NCI-H2171 (cell line): Measurements from ENCODE around the gene SHB.
"Not testable (repeated sequence)": the region's sequence is repeated elsewhere in the genome, so short reads cannot be mapped to it uniquely, and the experiment has no call there.

ENCODE experiments used
- DNase-seq: peaks from one replicate; lab custom pipeline; 2025; lab: John Stamatoyannopoulos, UW

Gene SHB

GRCh38 chr9:38063363-38063707 lies 5.7 kb downstream of the SHB start:
- DNase-seq: no peak

GRCh38 chr9:38062498-38063362 lies 6.3 kb downstream of the SHB start:
- DNase-seq: no peak

GRCh38 chr9:38062106-38062497 lies 6.9 kb downstream of the SHB start:
- no peak for DNase-seq

- DNase-seq: no peak
Measured at GRCh38 chr9:38061326-38061977, 7.6 kb downstream of the SHB start.

GRCh38 chr9:38060681-38061080 lies 8.3 kb downstream of the SHB start:
- DNase-seq: no peak

GRCh38 chr9:38059233-38059936 lies 9.6 kb downstream of the SHB start:
- no peak for DNase-seq

- no peak for DNase-seq
Measured at GRCh38 chr9:38058452-38059232, 10.4 kb downstream of the SHB start.

GRCh38 chr9:38057416-38058195 lies 11.4 kb downstream of the SHB start:
- DNase-seq: no peak

GRCh38 chr9:38054653-38055052 lies 14.4 kb downstream of the SHB start:
- no peak for DNase-seq

- DNase-seq: no peak
Measured at GRCh38 chr9:38053697-38054461, 15.1 kb downstream of the SHB start.

- DNase-seq: no peak
Measured at GRCh38 chr9:38051780-38052546, 17.1 kb downstream of the SHB start.

- DNase-seq: no peak
Measured at GRCh38 chr9:38048316-38048969, 20.6 kb downstream of the SHB start.

GRCh38 chr9:38047301-38048251 lies 21.5 kb downstream of the SHB start:
- DNase-seq: no peak

- no peak for DNase-seq
Measured at GRCh38 chr9:38046661-38047300, 22.2 kb downstream of the SHB start.

GRCh38 chr9:38045939-38046338 lies 23.1 kb downstream of the SHB start:
- DNase-seq: not testable (repeated sequence)

- no peak for DNase-seq
Measured at GRCh38 chr9:38044706-38045105, 24.3 kb downstream of the SHB start.

- DNase-seq: no peak
Measured at GRCh38 chr9:38043931-38044623, 24.9 kb downstream of the SHB start.
